GM13977 (cell line): Measurements from ENCODE around the gene KIF3B.
"Not testable (repeated sequence)": the region's sequence is repeated elsewhere in the genome, so short reads cannot be mapped to it uniquely, and the experiment has no call there.

Source experiments
- DNase-seq: peaks from one replicate; pipeline ENCODE4 v3.0.0; 2012; ENCODE audit warnings: low spot score
- CTCF ChIP-seq: IDR thresholded peaks from 2 replicates; pipeline ENCODE4 v1.5.1; 2012; ENCODE audit warnings: mild to moderate bottlenecking, control low read depth; ENCODE audit not compliant: insufficient read depth; ENCODE audit errors: extremely low read depth, missing control alignments
- in situ Hi-C: fragments of 300-500 bp; cut with MboI; formaldehyde crosslinking; loops from one replicate; pipeline ENCODE4 v1.12.0; 2022; ENCODE audit warnings: low sequenced_read_pairs, low pct_unique_long_range_greater_than_20kb, mixed read lengths, inconsistent platforms; ENCODE audit not compliant: unreplicated experiment

The KIF3B gene

GRCh38 chr20:32248043-32248442, 29.4 kb upstream of the KIF3B start:
- in situ Hi-C loops, result no loop called here
- no peak for TF ChIP-seq CTCF
- DNase-seq, result no peak

- TF ChIP-seq CTCF, result no peak
- DNase-seq, result no peak
- in situ Hi-C loops, result no loop called here
These were observed 28.3 kb upstream of the KIF3B start for GRCh38 chr20:32249030-32249738.

- DNase-seq, result no peak
- in situ Hi-C loops, result no loop called here
- TF ChIP-seq CTCF, result no peak
These were observed 26.0 kb upstream of the KIF3B start for GRCh38 chr20:32251470-32251869.

GRCh38 chr20:32252189-32252588, 25.3 kb upstream of the KIF3B start:
- no peak for DNase-seq
- in situ Hi-C loops, result no loop called here
- no peak for TF ChIP-seq CTCF

GRCh38 chr20:32260973-32261372, 16.5 kb upstream of the KIF3B start:
- in situ Hi-C loops, DNase-seq: not testable (repeated sequence)

GRCh38 chr20:32261644-32262043, 15.8 kb upstream of the KIF3B start:
- in situ Hi-C loops, result no loop called here
- DNase-seq, result no peak
- TF ChIP-seq CTCF, result no peak

GRCh38 chr20:32263398-32263954, 14.0 kb upstream of the KIF3B start:
- TF ChIP-seq CTCF, result no peak
- no peak for DNase-seq
- in situ Hi-C loops, result no loop called here
